Stimulated activated CD8-positive, alpha-beta memory T cell treated with anti-CD3 and anti-CD28 coated beads, Interleukin-4, amount 100 ng/mL, for 4 hours (primary cell): ENCODE results near the gene ZNF202.

ENCODE experiments used
- DNase-seq, 2 donors: peaks; one replicate each; pipeline ENCODE4 v3.0.0-alpha.2; 2020; ENCODE audit warnings: low read depth in 2 of 2, low spot score in 1 of 2

ZNF202 gene

DNA sequence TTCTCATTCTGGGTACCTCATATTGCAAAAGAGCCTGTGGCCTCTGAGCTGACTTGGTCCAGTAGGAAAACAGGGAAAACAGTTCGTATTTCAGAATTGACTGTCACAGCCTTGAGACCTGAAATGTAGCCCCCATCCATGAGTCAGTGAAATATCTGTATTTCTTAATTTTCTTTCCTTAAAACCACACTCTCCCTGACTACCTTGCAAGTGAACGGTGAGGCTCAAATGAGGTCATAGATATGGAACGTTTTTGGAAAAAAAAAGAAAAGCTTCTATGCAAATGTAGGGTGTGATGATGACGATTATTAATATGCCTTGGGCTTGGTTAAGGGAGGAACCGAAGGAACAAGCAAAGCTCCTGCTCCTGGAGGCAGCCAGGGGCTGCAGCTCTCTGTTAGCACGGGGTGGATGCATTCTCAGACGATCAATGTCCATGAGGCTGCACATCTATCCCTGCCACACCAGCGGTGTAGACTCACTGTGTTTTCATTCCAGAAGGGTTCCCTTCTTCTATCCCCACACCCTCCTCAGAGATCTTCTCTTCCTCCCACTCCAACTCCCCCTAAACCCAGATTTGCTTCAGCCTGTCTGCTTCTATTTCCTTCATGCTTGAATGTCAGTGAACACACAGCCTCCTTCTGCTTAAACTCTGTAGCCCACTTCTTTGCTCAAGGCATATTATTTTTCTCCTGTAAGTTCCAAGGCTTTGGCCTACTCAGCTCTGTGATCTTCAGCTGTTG lies 57.9 kb downstream of the ZNF202 start:
- no peak for DNase-seq

DNA sequence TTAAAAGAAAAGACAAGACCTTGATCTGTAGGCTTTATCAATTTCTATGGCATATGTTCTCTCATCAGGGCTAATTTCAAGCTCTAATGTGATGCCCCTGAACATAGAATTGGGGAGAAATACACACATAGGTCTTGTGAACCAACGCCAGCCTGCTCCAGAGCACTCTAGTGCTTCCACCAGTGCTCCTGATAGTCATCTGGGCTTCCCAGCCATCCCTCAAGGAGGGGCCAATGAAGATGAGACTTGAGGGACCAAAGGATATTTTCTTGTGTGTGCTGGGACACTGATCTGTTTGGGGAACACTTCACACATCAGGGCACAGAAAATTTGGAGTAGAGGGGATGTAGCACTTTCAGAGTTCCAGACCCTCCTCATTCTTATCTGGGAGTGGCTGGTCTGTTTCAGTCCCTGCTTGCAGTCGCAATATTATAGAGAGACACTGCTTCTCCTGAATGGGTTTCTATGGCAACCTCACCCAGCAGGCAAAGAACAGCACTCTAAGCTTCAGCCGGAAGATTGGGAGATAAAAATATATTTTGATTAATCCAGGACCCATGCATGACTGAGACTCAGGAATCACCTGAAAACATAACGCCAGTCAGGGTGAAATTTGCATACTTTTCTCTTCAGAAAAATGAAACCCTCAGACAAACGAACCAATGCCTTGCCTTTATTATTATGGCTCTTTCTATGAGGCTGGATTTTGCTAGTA lies 58.6 kb downstream of the ZNF202 start:
- no peak for DNase-seq

DNA sequence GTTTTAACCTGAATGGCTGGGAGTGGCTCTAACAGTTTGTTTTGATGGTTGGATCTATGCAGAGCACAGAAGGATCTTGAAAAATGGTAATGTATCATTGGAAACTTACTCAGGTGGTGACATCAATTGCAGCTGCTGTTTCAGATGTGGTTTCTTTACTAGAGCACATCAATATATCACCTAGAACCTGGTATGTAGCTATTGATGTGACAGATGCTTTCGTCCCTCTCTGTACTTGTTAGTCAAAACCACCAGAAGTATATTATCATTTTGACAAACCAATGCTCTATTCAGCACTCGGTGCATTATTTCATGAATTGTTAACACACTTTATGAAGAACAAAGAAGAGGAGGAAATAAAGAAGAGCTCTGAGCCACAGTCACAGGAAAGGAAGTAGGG lies 60.4 kb downstream of the ZNF202 start:
- no peak for DNase-seq

DNA sequence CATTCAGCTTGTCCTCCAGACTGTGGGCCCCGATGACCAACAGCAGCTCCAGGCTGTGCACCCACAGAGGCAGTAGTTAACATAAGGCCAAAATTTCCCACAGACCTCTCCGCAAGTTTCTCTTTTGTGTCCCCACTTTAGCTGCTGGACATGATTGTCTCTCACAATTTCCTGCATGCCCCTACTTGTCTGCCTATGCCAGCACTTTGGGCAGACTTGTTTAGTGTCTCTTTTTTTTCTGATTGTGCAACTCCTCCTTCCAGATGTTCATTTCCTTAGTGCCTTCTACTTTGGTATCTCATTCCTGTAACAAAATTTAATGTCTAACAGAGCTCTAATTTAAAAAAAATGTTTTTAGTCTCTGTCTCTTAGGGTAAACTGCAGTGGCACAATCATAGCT lies 63.2 kb downstream of the ZNF202 start:
- no peak for DNase-seq

DNA sequence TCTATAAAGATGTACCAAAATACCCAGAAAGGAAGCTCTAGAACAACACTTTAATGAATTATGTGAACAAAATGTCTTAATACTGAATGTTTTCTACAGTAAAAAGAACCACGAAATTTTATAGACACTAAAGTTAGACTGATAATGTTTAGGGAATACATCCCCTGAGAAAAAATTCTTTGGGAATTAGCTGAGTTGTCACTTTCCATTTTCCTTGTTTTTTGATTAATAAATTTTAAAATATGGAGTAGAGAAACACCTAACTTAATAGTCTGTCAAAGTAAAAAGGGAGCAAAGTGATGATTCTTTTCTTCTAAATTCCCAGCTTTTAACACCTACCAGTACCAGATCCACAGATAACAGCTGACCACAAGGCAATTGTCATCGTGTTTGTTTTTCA lies 64.0 kb downstream of the ZNF202 start:
- no peak for DNase-seq

DNA sequence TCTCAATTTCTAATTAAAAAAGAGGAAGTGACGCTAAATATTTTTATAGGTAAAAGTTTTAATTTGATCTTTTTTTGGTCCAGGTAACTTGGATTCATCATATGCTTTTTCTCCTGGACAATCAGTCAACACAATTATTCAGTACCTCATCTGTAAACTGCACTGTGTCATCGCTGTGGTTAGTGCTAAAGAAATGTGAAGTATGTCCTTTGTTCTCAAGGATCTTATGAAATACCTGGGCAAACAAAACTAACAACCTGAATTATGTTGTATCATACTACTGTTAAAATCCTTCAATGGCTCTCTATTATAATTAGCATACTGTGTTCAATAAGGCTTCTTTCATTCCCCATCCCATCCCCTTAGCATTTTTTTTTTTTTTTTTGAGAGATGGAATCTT lies 67.2 kb downstream of the ZNF202 start:
- DNase-seq, result no peak
